CD14-positive monocyte (primary cell): ENCODE measurements around the gene ZNF518B. TPM values are rescaled to one million over a fixed set of nuclear protein-coding genes. Genes with fewer than 3 reads are reported as not detected.

Experiments
- DNase-seq, 3 donors: peaks; one replicate each; pipeline ENCODE4 v3.0.0-alpha.2; 2011 to 2022
- H2AFZ ChIP-seq: 2 replicates; pipeline ENCODE4 v1.6.0; 2012; ENCODE audit warnings: mild to moderate bottlenecking, low read depth, low read length, inconsistent platforms; ENCODE audit not compliant: insufficient read depth, poor library complexity, severe bottlenecking
- H3K27ac ChIP-seq, 2 donors: 1 replicate in 1 of 2; 2 replicates in 1 of 2; pipeline ENCODE4 v1.5.1; 2012 to 2013; ENCODE audit warnings: low read length in 2 of 2, control low read depth in 1 of 2, inconsistent platforms in 1 of 2, low read depth in 1 of 2, mild to moderate bottlenecking in 1 of 2
- H3K27me3 ChIP-seq, 2 donors: one replicate each; pipeline versions ENCODE4 v1.6.0 to v1.6.1; 2011 to 2013; ENCODE audit warnings: low read length in 2 of 2; ENCODE audit not compliant: control insufficient read depth in 2 of 2, insufficient read depth in 2 of 2
- H3K36me3 ChIP-seq, 2 donors: replicated peaks in 1 of 2; 1 replicate in 1 of 2; 2 replicates in 1 of 2; pipeline versions ENCODE4 v1.5.1 to v1.6.1; 2012 to 2013; ENCODE audit warnings: low read length in 2 of 2, control low read depth in 1 of 2, inconsistent platforms in 1 of 2, mild to moderate bottlenecking in 1 of 2; ENCODE audit not compliant: insufficient read depth in 2 of 2, control insufficient read depth in 1 of 2
- H3K4me1 ChIP-seq, 2 donors: 1 replicate in 1 of 2; 2 replicates in 1 of 2; pipeline versions ENCODE4 v1.5.1 to v1.6.1; 2012 to 2013; ENCODE audit warnings: low read length in 2 of 2, control low read depth in 1 of 2, inconsistent platforms in 1 of 2, mild to moderate bottlenecking in 1 of 2, moderate library complexity in 1 of 2; ENCODE audit not compliant: insufficient read depth in 2 of 2, control insufficient read depth in 1 of 2
- H3K4me2 ChIP-seq: replicated peaks from 2 replicates; pipeline ENCODE3; 2012; ENCODE audit warnings: low read length, moderate library complexity, mild to moderate bottlenecking; ENCODE audit not compliant: poor library complexity, severe bottlenecking; ENCODE audit errors: extremely low read depth
- H3K4me3 ChIP-seq, 3 experiments: fragments of 200-600 bp in 1 of 3; sonication (generic) in 1 of 3; replicated peaks in 1 of 3; 1 replicate in 2 of 3; 2 replicates in 1 of 3; pipeline ENCODE4 v1.5.1; 2011 to 2013; ENCODE audit warnings: low read length in 3 of 3, mild to moderate bottlenecking in 3 of 3, control low read depth in 2 of 3, low read depth in 2 of 3, inconsistent platforms in 1 of 3, moderate library complexity in 1 of 3
- H3K79me2 ChIP-seq: 2 replicates; pipeline ENCODE4 v1.6.0; 2012; ENCODE audit warnings: mild to moderate bottlenecking, control low read depth, inconsistent platforms, low read length, moderate library complexity; ENCODE audit not compliant: insufficient read depth
- H3K9ac ChIP-seq: 2 replicates; pipeline ENCODE4 v1.6.0; 2017; ENCODE audit warnings: low read length, mild to moderate bottlenecking; ENCODE audit not compliant: insufficient read depth, poor library complexity, severe bottlenecking
- H3K9me3 ChIP-seq, 2 donors: replicated peaks in 1 of 2; 1 replicate in 1 of 2; 2 replicates in 1 of 2; pipeline versions ENCODE4 v1.5.1 to v1.6.1; 2012 to 2013; ENCODE audit warnings: low read length in 2 of 2, control low read depth in 1 of 2; ENCODE audit not compliant: control insufficient read depth in 1 of 2, insufficient read depth in 1 of 2
- H4K20me1 ChIP-seq: 2 replicates; pipeline ENCODE4 v1.6.0; 2012; ENCODE audit warnings: mild to moderate bottlenecking, low read length, control low read depth, moderate library complexity; ENCODE audit not compliant: insufficient read depth
- H3K27ac Mint-ChIP-seq, 7 donors: one replicate each; pipeline ENCODE4 v1.8.0; 2020; ENCODE audit warnings: mild to moderate bottlenecking in 7 of 7, mixed read lengths in 7 of 7, moderate library complexity in 6 of 7, inconsistent platforms in 2 of 7
- H3K27me3 Mint-ChIP-seq, 3 donors: one replicate each; pipeline ENCODE4 v1.8.0; 2021 to 2022; ENCODE audit warnings: low read depth in 3 of 3, mild to moderate bottlenecking in 3 of 3, mixed read lengths in 3 of 3, moderate library complexity in 3 of 3, inconsistent platforms in 1 of 3
- H3K36me3 Mint-ChIP-seq, 2 donors: one replicate each; pipeline ENCODE4 v1.8.0; 2020; ENCODE audit warnings: mixed read lengths in 2 of 2, inconsistent platforms in 1 of 2, mild to moderate bottlenecking in 1 of 2
- H3K4me1 Mint-ChIP-seq: one replicate; pipeline ENCODE4 v1.8.0; 2020; ENCODE audit warnings: mild to moderate bottlenecking, mixed read lengths
- H3K4me3 Mint-ChIP-seq, 2 donors: one replicate each; pipeline ENCODE4 v1.8.0; 2020; ENCODE audit warnings: mild to moderate bottlenecking in 2 of 2, mixed read lengths in 2 of 2, moderate library complexity in 1 of 2
- H3K9me3 Mint-ChIP-seq, 7 donors: one replicate each; pipeline ENCODE4 v1.8.0; 2020 to 2022; ENCODE audit warnings: mixed read lengths in 7 of 7, mild to moderate bottlenecking in 6 of 7, moderate library complexity in 6 of 7, inconsistent platforms in 2 of 7
- CTCF ChIP-seq: fragments of 200-600 bp; IDR thresholded peaks from one replicate; pipeline ENCODE4 v1.8.0; 2022; ENCODE audit warnings: antibody characterized with exemption, mild to moderate bottlenecking
- WGBS: methylation state at CpG from one replicate; pipeline ENCODE4 v1.1.5; 2013; ENCODE audit warnings: missing lambda C conversion rate; ENCODE audit not compliant: insufficient coverage; 5-methylcytosine and 5-hydroxymethylcytosine counted together
- intact Hi-C, 2 donors: fragments of 100-400 bp; cut with micrococcal nuclease; formaldehyde crosslinking; loops; one replicate each; pipeline versions ENCODE4 v1.15.0 to v1.15.1; 2023
- polyA plus RNA-seq, 3 donors: library from polyadenylated mRNA; depleted of rRNA in 1 of 3; unstranded in 2 of 3; stranded (reverse) in 1 of 3; fragments of 300-500 nt in 2 of 3; fragments of >200 nt in 1 of 3; fragmentation: Illumina TruSeq in 2 of 3; gene quantifications; 1 replicate in 2 of 3; 2 replicates in 1 of 3; pipeline ENCODE4 v1.2.3, GENCODE V29; 2012 to 2021

The ZNF518B gene
- polyA plus RNA-seq, 3 donors: 4.5 to 11.3 (median 5.4) TPM

GRCh38 chr4:10470505-10470904 is 13.3 kb upstream of the ZNF518B start:
- H3K9ac ChIP-seq: no peak overlapping the region
- H3K79me2 ChIP-seq: no peaks in the 10 kb centered on the region
- H3K4me2 ChIP-seq: no peak overlapping the region
- H3K27me3 ChIP-seq: no peaks in the 10 kb centered on the region
- no peak overlapping the region for H3K27ac ChIP-seq
- no peak for TF ChIP-seq CTCF
- H3K36me3 ChIP-seq: no peaks in the 10 kb centered on the region
- Mint-ChIP-seq H3K36me3 (no peaks in the 10 kb centered on the region), H3K4me1 (no peaks in the 10 kb centered on the region), H3K9me3 (peaks cover 0 to 7% (median 0%) of the 10 kb centered on the region in 7 donors), H3K27ac (no peak overlapping the region), H3K27me3 (peaks cover 0 to 6% (median 6%) of the 10 kb centered on the region in 3 donors), H3K4me3 (no peak overlapping the region)
- DNase-seq: no peak
- H4K20me1 ChIP-seq: no peaks in the 10 kb centered on the region
- no peak overlapping the region for H3K4me3 ChIP-seq
- WGBS: no CpG with 5 or more reads among the region's 5 CpGs
- intact Hi-C loops: no loop called here
- no peaks in the 10 kb centered on the region for H3K4me1 ChIP-seq
- H2AFZ ChIP-seq: no peak overlapping the region
- no peaks in the 10 kb centered on the region for H3K9me3 ChIP-seq

GRCh38 chr4:10466161-10466560 is 8.9 kb upstream of the ZNF518B start:
- 100% methylated on average over 2 of the region's 5 CpGs for WGBS
- Histone ChIP-seq H3K4me2 (no peak overlapping the region), H4K20me1 (no peaks in the 10 kb centered on the region), H2AFZ (no peak overlapping the region), H3K4me1 (peaks cover 6 to 7% of the 10 kb centered on the region in 2 donors), H3K36me3 (no peaks in the 10 kb centered on the region), H3K27me3 (peaks cover 19 to 21% of the 10 kb centered on the region in 2 donors), H3K9me3 (peaks cover 8 to 12% of the 10 kb centered on the region in 2 donors), H3K4me3 (no peak overlapping the region), H3K79me2 (no peaks in the 10 kb centered on the region), H3K9ac (no peak overlapping the region), H3K27ac (no peak overlapping the region)
- Mint-ChIP-seq H3K27me3 (peaks cover 18 to 32% (median 27%) of the 10 kb centered on the region in 3 donors), H3K9me3 (peaks cover 3 to 14% (median 13%) of the 10 kb centered on the region in 7 donors), H3K36me3 (peaks cover 0 to 4% of the 10 kb centered on the region in 2 donors), H3K4me1 (peaks cover 8% of the 10 kb centered on the region), H3K27ac (no peak overlapping the region), H3K4me3 (no peak overlapping the region)
- DNase-seq: no peak
- no peak for TF ChIP-seq CTCF
- intact Hi-C loops: no loop called here
